HG03108 (cell line): ENCODE results near the gene OBSCN.
"Not testable (repeated sequence)": the region's sequence is repeated elsewhere in the genome, so short reads cannot be mapped to it uniquely, and the experiment has no call there.

Source experiments
- ATAC-seq: cut with Tn5 transposase; IDR thresholded peaks from one replicate; pipeline ENCODE4 v1.9.1; 2021; ENCODE audit warnings: moderate library complexity; ENCODE audit not compliant: unreplicated experiment

Gene OBSCN

GRCh38 chr1:228256626-228257375 lies 49.0 kb downstream of the OBSCN start:
- no peak for ATAC-seq

GRCh38 chr1:228258486-228258885 lies 50.6 kb downstream of the OBSCN start:
- ATAC-seq = no peak

GRCh38 chr1:228259368-228259894 lies 51.6 kb downstream of the OBSCN start:
- no peak for ATAC-seq

GRCh38 chr1:228259951-228260350 lies 52.1 kb downstream of the OBSCN start:
- no peak for ATAC-seq

GRCh38 chr1:228261706-228262105 lies 53.9 kb downstream of the OBSCN start:
- ATAC-seq = no peak

- no peak for ATAC-seq
Measured at GRCh38 chr1:228262475-228262874, 54.6 kb downstream of the OBSCN start.

GRCh38 chr1:228263636-228264035 lies 55.8 kb downstream of the OBSCN start:
- no peak for ATAC-seq

GRCh38 chr1:228264090-228264829 lies 56.4 kb downstream of the OBSCN start:
- no peak for ATAC-seq

GRCh38 chr1:228265167-228265566 lies 57.3 kb downstream of the OBSCN start:
- no peak for ATAC-seq

- ATAC-seq = no peak
Measured at GRCh38 chr1:228267962-228268880, 60.4 kb downstream of the OBSCN start.

- ATAC-seq = no peak
Measured at GRCh38 chr1:228268881-228269265, 61.0 kb downstream of the OBSCN start.

GRCh38 chr1:228269431-228269830 lies 61.6 kb downstream of the OBSCN start:
- not testable (repeated sequence) for ATAC-seq

GRCh38 chr1:228270032-228270431 lies 62.2 kb downstream of the OBSCN start:
- no peak for ATAC-seq

GRCh38 chr1:228271701-228272251 lies 63.9 kb downstream of the OBSCN start:
- no peak for ATAC-seq

- no peak for ATAC-seq
Measured at GRCh38 chr1:228272331-228272791, 64.5 kb downstream of the OBSCN start.

- no peak for ATAC-seq
Measured at GRCh38 chr1:228272831-228273571, 65.2 kb downstream of the OBSCN start.

GRCh38 chr1:228273720-228274451 lies 66.0 kb downstream of the OBSCN start:
- no peak for ATAC-seq

GRCh38 chr1:228274452-228275178 lies 66.8 kb downstream of the OBSCN start:
- no peak for ATAC-seq

GRCh38 chr1:228275179-228275429 lies 67.3 kb downstream of the OBSCN start:
- no peak for ATAC-seq
